ENCODE data around the gene CAP1. TPM values are rescaled to one million over a fixed set of nuclear protein-coding genes. Genes with fewer than 3 reads are reported as not detected.
"Not testable (repeated sequence)": the region's sequence is repeated elsewhere in the genome, so short reads cannot be mapped to it uniquely, and the experiment has no call there.

CAP1 gene
- polyA plus RNA-seq, 4 donors, result 166 to 206 (median 182) TPM

DNA sequence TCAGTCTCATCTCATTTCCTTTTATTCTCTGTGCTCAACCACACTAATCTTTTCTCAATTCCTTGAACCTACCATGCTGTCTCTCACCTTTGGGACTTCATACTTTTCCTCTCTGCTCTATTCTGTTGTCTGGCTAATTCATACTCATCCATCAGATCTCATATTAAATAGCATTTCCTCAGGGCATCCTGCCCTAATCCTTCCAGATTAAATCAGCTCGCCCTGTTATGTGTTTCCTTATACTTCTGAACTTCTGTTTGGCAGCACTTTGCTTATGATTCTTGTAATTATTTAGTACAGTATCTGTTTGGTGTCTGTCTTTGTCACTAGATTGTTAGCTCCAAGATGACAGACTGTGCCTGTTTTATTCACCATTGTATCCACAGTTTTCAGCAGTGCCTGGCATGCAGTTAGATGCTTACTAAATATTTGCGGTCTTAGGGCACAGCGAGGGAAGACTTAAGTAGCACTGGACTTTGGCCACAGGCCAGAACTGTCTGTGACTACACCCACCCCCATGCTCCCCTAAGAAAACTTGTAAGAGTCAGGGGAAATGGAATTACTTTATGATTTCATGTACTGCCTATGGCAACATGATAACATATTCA lies 9.9 kb upstream of the CAP1 start:
- DNase-seq (ENCODE audit: low read depth in 4 of 4, low spot score in 2 of 4), result no peak

GRCh38 chr1:40032240-40032891 lies 8.2 kb upstream of the CAP1 start:
- DNase-seq (ENCODE audit: low read depth in 4 of 4, low spot score in 2 of 4), result peak in 1 of 4 donors; percentile 36

GRCh38 chr1:40034869-40035268 lies 5.7 kb upstream of the CAP1 start:
- no peak for DNase-seq (ENCODE audit: low read depth in 4 of 4, low spot score in 2 of 4)

- DNase-seq (ENCODE audit: low read depth in 4 of 4, low spot score in 2 of 4), result no peak
Measured at GRCh38 chr1:40036574-40036973, 4.0 kb upstream of the CAP1 start.

DNA sequence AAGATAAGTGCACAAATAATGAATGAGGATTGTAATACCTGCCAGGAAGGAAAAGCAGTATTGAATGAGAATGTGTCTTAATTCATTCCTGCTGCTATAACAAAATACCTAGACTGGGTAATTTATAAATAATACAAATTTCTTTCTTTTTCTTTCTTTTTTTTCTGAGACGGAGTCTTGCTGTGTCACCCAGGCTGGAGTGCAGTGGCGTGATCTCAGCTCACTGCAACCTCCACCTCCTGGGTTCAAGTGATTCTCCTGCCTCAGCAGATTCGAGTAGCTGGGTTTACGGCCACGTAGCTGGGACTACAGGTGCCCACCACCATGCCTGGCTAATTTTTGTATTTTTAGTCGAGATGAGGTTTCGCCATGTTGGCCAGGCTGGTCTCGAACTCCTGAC lies 3.3 kb upstream of the CAP1 start:
- not testable (repeated sequence) for DNase-seq (ENCODE audit: low read depth in 4 of 4, low spot score in 2 of 4)

GRCh38 chr1:40038697-40039096 lies 1.8 kb upstream of the CAP1 start:
- DNase-seq (ENCODE audit: low read depth in 4 of 4, low spot score in 2 of 4), result no peak

GRCh38 chr1:40039245-40039756 lies 1.2 kb upstream of the CAP1 start:
- peak in 3 of 4 donors; percentile 26 to 47 (median 37) for DNase-seq (ENCODE audit: low read depth in 4 of 4, low spot score in 2 of 4)

DNA sequence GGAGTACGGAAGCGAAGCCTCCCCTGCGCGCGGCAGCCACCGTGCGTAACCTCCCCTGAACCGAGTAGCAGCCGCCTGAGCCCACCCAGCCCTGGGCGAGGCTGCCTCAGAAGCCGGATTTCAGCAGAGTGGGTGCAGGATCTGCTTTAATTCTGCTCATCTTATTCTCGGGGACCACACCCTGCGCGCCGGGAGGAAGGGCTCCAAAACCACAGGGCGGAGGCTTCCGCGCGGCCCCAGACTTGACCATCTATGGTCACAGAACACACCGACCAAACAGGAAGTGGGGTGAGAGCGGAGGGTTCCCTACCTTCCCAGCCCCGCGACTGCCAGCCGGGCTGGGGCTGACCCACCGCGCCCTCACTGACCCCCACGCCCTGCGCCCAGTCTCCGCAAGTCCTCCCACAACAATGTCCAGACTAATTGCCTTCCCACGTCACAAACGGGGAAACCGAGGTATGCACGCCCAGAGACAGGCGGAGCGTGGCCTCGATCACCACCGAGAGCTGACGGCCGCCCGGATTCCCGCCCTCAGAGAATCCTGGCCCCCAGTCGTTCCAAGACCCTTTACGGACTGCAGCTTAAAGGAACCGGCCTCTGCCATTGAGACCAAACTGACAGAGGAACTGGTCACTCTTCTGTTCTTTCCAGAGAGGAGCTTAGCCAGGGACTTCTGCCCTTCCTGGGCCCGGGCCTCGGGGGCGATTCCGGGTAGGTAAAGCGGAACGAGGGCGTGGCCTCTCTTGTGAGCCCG lies 595 bp upstream of the CAP1 start:
- DNase-seq (ENCODE audit: low read depth in 4 of 4, low spot score in 2 of 4), result peak in 3 of 4 donors; percentile 32 to 54 (median 41)

DNA sequence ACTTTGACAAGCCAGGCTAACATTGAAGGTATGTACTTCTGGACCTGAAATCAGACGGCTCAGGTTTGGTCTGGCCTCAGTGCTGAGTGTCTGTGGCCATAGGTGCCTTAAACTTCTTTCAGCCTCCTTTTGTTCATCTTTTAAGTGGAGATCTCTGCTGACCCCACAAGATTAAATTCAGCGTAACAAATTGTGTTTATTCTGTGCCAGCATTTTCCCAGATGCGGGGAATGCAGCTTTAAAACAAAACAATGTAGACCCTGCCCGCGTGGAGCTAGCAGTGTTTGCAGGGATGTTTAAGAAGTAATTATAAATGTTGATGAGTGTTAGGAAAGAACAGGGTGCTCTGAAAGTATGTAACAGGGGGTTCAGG lies 923 bp downstream of the CAP1 start:
- no peak for DNase-seq (ENCODE audit: low read depth in 4 of 4, low spot score in 2 of 4)

DNA sequence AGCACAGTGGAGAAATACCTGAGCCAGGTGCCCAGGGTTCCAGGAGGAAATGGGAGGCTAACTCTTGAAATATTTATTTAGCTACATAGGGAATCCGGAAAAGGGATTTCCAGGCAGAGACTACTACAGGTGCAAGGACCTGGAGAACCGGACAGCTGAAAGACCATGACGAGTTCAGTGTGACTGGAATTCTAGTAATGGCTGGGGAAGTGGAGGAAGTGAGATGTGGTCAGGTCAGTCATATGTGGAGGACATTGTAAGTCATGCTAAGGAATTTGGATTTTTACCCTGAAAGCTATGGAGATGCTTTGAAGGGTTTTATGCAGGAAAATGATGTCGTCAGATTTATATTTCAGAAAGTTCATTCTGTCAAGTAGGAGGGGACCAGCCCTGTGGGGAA lies 1.8 kb downstream of the CAP1 start:
- no peak for DNase-seq (ENCODE audit: low read depth in 4 of 4, low spot score in 2 of 4)

- DNase-seq (ENCODE audit: low read depth in 4 of 4, low spot score in 2 of 4), result no peak
Measured at GRCh38 chr1:40044110-40044509, 3.6 kb downstream of the CAP1 start.

DNA sequence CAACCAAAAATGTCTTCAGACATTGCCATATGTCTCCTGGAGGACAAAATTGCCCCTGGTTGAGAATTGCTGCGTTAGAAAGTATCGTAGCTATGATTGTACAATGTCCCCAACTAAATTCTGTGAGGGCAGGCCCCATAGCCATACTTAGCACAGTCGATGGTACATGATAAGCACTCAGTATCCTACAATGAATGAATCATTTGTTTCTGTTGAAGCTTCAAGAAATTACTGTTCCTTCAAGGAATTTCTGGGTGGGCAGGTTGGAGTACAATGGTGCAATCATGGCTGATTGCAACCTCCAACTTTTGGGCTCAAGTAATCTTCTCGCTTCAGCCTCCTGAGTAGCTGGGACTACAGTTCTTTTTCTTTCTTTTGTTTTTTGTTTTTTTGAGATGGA lies 4.7 kb downstream of the CAP1 start:
- no peak for DNase-seq (ENCODE audit: low read depth in 4 of 4, low spot score in 2 of 4)

DNA sequence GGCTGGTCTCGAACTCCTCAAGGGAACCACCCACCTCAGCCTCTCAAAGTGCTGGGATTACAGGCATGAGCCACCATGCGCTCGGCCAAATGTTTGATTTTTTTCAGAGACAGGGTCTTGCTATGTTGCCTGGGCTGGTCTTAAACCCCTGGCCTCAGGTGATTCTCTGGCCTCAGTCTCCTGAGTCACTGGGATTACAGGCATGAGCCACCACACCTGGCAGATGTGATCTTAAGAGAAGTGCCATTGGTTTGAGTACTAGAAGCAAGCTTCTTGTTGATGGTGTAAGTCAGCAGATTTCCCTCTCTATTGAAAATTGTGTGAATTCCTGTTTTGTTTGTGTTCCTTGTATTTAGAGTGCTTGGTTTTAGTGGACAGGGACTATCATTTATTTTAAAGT lies 5.2 kb downstream of the CAP1 start:
- DNase-seq (ENCODE audit: low read depth in 4 of 4, low spot score in 2 of 4), result no peak

GRCh38 chr1:40047276-40047675 lies 6.7 kb downstream of the CAP1 start:
- no peak for DNase-seq (ENCODE audit: low read depth in 4 of 4, low spot score in 2 of 4)

GRCh38 chr1:40047769-40048168 lies 7.2 kb downstream of the CAP1 start:
- DNase-seq (ENCODE audit: low read depth in 4 of 4, low spot score in 2 of 4), result no peak

GRCh38 chr1:40049725-40050124 lies 9.2 kb downstream of the CAP1 start:
- DNase-seq (ENCODE audit: low read depth in 4 of 4, low spot score in 2 of 4), result no peak

GRCh38 chr1:40050863-40051262 lies 10.3 kb downstream of the CAP1 start:
- DNase-seq (ENCODE audit: low read depth in 4 of 4, low spot score in 2 of 4), result no peak

- DNase-seq (ENCODE audit: low read depth in 4 of 4, low spot score in 2 of 4), result no peak
Measured at GRCh38 chr1:40053138-40053887, 12.8 kb downstream of the CAP1 start.

DNA sequence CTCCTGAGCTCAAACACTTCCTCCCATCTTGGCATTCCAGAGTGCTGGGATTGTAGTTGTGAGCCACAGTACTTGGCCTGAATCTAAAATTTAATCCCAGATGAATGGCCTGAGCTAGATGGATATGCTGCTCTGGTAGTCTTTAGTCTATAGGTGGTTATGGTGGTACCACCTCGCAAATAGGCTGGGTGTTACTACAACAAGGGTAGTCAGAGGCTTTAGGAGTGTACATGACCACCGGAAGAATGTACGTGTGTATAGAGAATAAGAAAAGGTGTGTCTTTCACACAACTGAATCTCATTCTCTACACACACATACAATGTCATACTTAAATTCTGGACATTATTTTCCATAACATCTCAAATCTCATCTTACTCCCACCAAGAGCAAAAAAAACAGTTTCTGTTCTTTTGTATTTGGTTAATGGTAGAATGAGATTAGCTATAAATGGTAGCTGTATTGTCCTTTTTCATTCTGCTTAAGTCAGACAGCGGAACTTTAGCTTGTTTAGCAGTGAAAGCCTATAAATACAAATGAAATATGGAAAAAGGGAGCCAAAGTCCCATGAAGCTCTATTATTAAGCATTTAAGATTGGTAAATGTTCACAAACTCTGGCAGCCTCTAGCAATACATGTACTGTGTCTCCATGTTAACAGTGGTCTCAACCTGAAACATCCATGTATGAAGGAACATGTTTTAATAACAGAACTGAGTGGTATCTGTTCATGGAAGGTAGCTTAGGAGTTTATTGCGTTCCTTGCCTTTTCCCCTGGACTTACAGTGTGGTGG lies 16.2 kb downstream of the CAP1 start:
- no peak for DNase-seq (ENCODE audit: low read depth in 4 of 4, low spot score in 2 of 4)

DNA sequence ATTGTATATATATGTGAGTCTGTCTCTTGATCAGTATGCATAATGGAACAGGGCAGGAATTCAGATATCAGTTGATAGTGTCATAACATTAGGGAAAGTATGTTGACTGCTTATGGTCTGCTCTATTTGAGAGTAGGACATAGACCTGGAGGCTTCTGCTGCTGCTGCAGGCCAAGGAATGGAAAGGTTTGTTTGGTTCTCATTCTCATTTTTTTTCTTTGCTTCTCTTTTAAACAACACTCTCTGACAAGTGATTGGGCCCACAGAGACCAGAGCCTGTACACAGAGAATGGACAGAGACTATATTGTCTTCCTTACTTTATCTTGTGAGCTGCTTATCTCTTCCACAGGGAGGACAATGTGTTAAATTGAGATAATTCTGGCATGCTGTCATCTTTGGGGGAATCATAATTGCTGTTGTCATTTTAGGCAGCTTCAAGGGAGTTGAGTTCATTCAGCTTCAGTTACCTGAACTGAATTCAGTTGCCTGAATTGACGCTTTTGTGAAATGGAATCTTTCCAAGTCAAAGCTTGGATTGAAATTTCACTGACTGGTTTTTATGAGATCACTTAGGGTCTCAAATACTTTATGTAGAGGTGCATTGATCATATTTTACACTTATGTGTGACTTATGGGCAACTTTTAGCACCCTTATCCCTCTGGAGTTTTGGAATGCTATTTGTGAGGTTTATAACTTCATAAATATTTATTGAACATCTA lies 16.9 kb downstream of the CAP1 start:
- DNase-seq (ENCODE audit: low read depth in 4 of 4, low spot score in 2 of 4), result no peak

Measured in left renal cortex interstitium (tissue), 4 donors.